Measurements from ENCODE around the gene TTC9.

DNA sequence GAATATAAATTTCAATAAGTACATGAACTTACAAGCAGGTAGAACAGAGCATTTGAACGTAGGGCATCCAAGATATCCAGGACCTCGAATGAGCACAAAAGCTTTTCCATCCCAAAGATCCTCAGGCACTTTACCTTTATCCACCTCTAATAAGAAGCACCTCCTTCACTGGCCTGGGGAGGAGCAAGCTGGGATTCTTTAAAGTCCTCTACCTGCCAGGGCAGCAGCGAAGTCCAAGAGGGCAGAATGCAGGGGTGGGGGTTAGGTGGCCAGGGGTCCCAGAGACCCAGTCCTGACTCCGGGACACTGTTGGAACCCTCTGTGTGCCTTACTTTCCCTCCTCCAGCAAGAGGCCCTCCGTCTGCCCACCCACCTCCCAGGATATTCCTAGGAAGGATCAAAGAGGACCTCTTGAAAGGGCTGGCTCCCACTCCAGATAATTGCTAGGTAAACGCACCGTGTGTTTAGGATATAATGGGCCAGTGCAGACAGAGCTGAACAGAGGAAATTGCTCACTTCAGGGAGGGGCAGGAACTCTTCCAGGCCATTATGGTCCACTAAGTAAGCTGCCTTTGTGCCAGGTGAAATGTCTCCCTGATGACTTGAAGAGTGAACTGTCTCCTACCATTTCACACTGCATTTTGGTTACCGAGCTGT, 68.1 kb downstream of the TTC9 start:
- no peak for TF ChIP-seq POLR2A (IDR thresholded peaks at IDR 0.05)
- TF ChIP-seq, protein P1, sequence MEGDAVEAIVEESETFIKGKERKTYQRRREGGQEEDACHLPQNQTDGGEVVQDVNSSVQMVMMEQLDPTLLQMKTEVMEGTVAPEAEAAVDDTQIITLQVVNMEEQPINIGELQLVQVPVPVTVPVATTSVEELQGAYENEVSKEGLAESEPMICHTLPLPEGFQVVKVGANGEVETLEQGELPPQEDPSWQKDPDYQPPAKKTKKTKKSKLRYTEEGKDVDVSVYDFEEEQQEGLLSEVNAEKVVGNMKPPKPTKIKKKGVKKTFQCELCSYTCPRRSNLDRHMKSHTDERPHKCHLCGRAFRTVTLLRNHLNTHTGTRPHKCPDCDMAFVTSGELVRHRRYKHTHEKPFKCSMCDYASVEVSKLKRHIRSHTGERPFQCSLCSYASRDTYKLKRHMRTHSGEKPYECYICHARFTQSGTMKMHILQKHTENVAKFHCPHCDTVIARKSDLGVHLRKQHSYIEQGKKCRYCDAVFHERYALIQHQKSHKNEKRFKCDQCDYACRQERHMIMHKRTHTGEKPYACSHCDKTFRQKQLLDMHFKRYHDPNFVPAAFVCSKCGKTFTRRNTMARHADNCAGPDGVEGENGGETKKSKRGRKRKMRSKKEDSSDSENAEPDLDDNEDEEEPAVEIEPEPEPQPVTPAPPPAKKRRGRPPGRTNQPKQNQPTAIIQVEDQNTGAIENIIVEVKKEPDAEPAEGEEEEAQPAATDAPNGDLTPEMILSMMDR (IDR thresholded peaks at IDR 0.05): no peak

All from esophagus squamous epithelium (tissue), 4 donors.